Motor neuron (in vitro differentiated cells): Measurements from ENCODE around the gene GTPBP3. TPM values are rescaled to one million over a fixed set of nuclear protein-coding genes. Genes with fewer than 3 reads are reported as not detected.

Experiments
- ATAC-seq, 8 experiments: fragments of 200-7000 bp; cut with Tn5 transposase; replicated peaks in 6 of 8; 2 replicates each; pipeline ENCODE4 v1.8.0; 2021; ENCODE audit warnings: mild to moderate bottlenecking in 8 of 8, moderate library complexity in 8 of 8
- H3K27ac ChIP-seq, 2 donors: fragments of 250-450 bp; sonication (Bioruptor Pico); 2 replicates each; pipeline ENCODE4 v1.9.0; 2021; ENCODE audit warnings: antibody characterized with exemption in 2 of 2, mild to moderate bottlenecking in 2 of 2, moderate library complexity in 1 of 2
- H3K4me1 ChIP-seq, 2 donors: fragments of 250-450 bp; sonication (Bioruptor Pico); replicated peaks in 1 of 2; 2 replicates each; pipeline ENCODE4 v1.6.1; 2021; ENCODE audit warnings: antibody characterized with exemption in 2 of 2, mild to moderate bottlenecking in 2 of 2, moderate library complexity in 1 of 2
- H3K4me3 ChIP-seq, 5 donors: fragments of 250-450 bp; sonication (Bioruptor Pico); 2 replicates each; pipeline ENCODE4 v1.9.0; 2021; ENCODE audit warnings: antibody characterized with exemption in 5 of 5, mild to moderate bottlenecking in 5 of 5, moderate library complexity in 4 of 5
- WGBS, 10 experiments: fragments of 450-650 bp; shearing (Covaris generic); methylation state at CpG; one replicate each; pipeline ENCODE4 v1.0.0; 2022; 5-methylcytosine and 5-hydroxymethylcytosine counted together
- in situ Hi-C, 9 experiments: fragments of 400-800 bp; cut with MboI; loops; one replicate each; pipeline ENCODE4 v1.15.0; 2021; ENCODE audit warnings: low sequenced_read_pairs in 9 of 9, low pct_unique_long_range_greater_than_20kb in 2 of 9; ENCODE audit not compliant: unreplicated experiment in 9 of 9
- total RNA-seq, 8 experiments: library from RNA; unstranded; fragments of 300-600 nt; gene quantifications; 2 replicates each; pipeline versions ENCODE4 v1.2.3 to v1.2.4, GENCODE V29; 2022

GTPBP3 gene
- total RNA-seq, 8 experiments from 2014 or later, result 9.0 to 31.3 (median 17.0) TPM

GRCh38 chr19:17303167-17303939 is 34.0 kb upstream of the GTPBP3 start, which contains the start of gene ABHD8:
Gene ABHD8, minus strand, starts transcription at chr19:17303425. Its CDS starts 1,809 bp downstream, at chr19:17301616.
- peak within 1 kb of the TSS; percentile 25 to 69 for H3K27ac ChIP-seq
- peak; percentile 75 to 82 (median 81) for ATAC-seq
- H3K4me3 ChIP-seq, result peak within 1 kb of the TSS; percentile 61 to 86 (median 66)
- peaks cover 3% of the 10 kb centered on the region in 2 donors for H3K4me1 ChIP-seq
- WGBS, 10 experiments, result 20% methylated on average over 1 of the region's 52 CpGs; no CpG with 5 or more reads in 9 of the 10 experiments
- in situ Hi-C loops, result no loop called here

- in situ Hi-C loops, result no loop called here
- peak overlapping the region in 1 of 5 donors; percentile 86 for H3K4me3 ChIP-seq
Observed at GRCh38 chr19:17303940-17304267, 33.4 kb upstream of the GTPBP3 start.

DNA sequence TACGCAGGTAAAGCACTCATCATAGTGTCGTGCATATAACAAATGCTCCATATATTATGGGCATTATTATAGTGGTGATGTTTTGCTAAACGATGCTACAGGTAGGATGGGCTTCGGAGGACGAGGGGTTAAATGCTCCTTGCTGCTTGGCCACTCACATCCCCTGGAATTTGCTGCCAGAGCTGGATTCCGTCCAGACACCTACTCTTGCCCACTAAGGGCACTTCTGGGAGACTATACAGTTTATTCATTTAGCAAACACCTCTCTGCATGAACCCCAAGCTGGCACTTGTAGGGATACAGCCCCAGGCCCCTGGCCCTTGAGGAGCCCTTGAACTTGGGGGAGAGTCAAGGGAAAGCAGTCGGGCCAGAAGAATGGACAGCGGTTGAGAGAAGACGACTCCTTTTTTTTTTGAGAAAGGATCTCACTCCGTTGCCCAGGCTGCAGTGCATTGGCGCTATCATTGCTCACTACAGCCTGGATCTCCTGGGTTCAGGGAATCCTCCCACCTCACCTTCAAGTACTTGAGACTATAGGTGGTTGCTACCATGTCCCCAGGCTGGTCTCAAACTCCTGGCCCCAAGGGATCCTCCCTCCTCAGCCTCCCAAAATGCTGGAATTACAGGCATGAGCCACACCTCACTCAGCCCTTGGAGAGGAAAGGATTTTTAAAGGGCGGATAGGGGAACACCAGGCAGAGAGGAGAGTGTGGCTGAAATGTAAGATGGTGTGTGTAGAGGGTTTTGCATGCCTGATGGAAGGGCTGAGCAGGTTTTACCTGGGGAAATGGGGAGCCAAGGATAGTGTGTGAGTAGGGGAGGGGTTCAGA is 32.8 kb upstream of the GTPBP3 start:
- in situ Hi-C loops, result no loop called here
- peaks cover 3% of the 10 kb centered on the region in 2 donors for H3K4me1 ChIP-seq
- 0 to 100% (median 77%) methylated on average over 1 to 7 of the region's 12 CpGs; no CpG with 5 or more reads in 1 of the 10 experiments for WGBS, 10 experiments
- no peak overlapping the region for H3K27ac ChIP-seq
- H3K4me3 ChIP-seq, result no peak overlapping the region
- no peak for ATAC-seq

More at GRCh38 chr19:17303940-17304267, 33.4 kb upstream of the GTPBP3 start:
- Histone ChIP-seq H3K4me1 (peaks cover 3% of the 10 kb centered on the region in 2 donors), H3K27ac (no peak overlapping the region)
- 23 to 100% (median 75%) methylated on average over 1 to 8 of the region's 12 CpGs; no CpG with 5 or more reads in 3 of the 10 experiments for WGBS, 10 experiments
- ATAC-seq, result no peak

DNA sequence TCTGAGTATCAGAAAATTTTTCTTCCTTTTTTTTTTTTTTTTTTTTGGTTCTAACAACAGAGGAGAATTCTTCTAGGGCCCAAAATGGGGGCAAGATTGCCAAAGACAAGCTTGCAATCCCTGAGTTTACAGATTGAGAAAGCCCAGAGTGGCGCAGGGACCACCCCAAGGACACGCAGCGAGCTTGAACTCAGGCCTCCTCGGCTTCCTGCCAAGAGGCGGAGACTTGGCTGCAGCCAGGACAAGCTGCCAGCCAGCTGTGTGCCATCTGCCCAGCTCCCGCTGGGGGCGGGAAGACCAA is 32.2 kb upstream of the GTPBP3 start:
- 0 to 70% (median 12%) methylated on average over 1 to 6 of the region's 7 CpGs; no CpG with 5 or more reads in 6 of the 10 experiments for WGBS, 10 experiments
- in situ Hi-C loops, result no loop called here
- Histone ChIP-seq H3K4me3 (peak overlapping the region in 2 of 5 donors; percentile 2), H3K27ac (peak overlapping the region in 1 of 2 donors; percentile 42), H3K4me1 (peaks cover 4 to 5% of the 10 kb centered on the region in 2 donors)
- ATAC-seq, result no peak

DNA sequence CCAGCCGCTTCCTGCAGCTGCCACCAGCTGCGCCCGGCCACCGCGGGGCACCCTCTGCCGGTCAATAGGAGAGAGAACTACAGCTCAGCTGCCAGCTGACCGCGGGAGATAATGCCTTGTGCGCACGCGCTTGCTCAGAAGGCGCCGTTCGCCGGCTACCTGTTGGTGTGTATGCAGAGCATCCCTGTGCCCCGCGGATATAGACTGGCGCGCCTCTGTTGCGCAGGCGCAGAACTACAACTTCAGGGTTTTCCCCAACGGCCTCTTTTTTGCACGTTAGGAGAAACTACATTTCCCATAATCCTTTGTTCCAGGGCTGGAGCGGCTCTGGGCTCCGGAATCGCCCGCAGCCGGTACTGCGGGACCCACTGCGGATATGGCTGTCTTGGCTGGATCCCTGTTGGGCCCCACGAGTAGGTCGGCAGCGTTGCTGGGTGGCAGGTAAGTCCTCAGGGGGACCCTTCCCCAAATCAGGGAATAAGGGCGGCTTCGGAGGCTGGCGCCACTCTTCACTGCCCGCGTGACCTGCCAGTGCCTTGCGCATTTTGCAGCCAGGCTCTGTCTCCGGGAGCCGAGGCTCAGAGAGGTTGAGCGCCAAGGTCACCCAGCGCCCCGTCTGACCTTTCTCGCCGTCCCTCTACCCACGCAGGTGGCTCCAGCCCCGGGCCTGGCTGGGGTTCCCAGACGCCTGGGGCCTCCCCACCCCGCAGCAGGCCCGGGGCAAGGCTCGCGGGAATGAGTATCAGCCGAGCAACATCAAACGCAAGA is 31.7 kb upstream of the GTPBP3 start, which contains the start of gene MRPL34:
Gene MRPL34 (plus strand): TSS at position 356 of the 768 bp plus-strand sequence. CDS start 21 bp downstream, at position 377.
- peak; percentile 35 to 74 (median 72) for ATAC-seq
- WGBS, 10 experiments, result 0% methylated on average over 2 to 11 of the region's 55 CpGs; no CpG with 5 or more reads in 6 of the 10 experiments
- peak within 1 kb of the TSS; percentile 73 to 77 for H3K27ac ChIP-seq
- H3K4me1 ChIP-seq, result peaks cover 8 to 10% of the 10 kb centered on the region in 2 donors
- H3K4me3 ChIP-seq, result peak within 1 kb of the TSS; percentile 55 to 82 (median 74)
- in situ Hi-C loops, result no loop called here

GRCh38 chr19:17306285-17306714 is 31.1 kb upstream of the GTPBP3 start:
- peak overlapping the region; percentile 55 to 82 (median 74) for H3K4me3 ChIP-seq
- in situ Hi-C loops, result no loop called here
- no peak for ATAC-seq
- peak overlapping the region; percentile 73 to 77 for H3K27ac ChIP-seq
- WGBS, 10 experiments, result 4 to 33% (median 18%) methylated on average over 1 to 9 of the region's 28 CpGs; no CpG with 5 or more reads in 3 of the 10 experiments
- H3K4me1 ChIP-seq, result peaks cover 8 to 11% of the 10 kb centered on the region in 2 donors

GRCh38 chr19:17307876-17308377 is 29.4 kb upstream of the GTPBP3 start:
- 67 to 95% (median 86%) methylated on average over 1 to 8 of the region's 8 CpGs; no CpG with 5 or more reads in 2 of the 10 experiments for WGBS, 10 experiments
- ATAC-seq, result no peak
- no peak overlapping the region for H3K4me3 ChIP-seq
- in situ Hi-C loops, result no loop called here
- H3K27ac ChIP-seq, result no peak overlapping the region
- peaks cover 8 to 11% of the 10 kb centered on the region in 2 donors for H3K4me1 ChIP-seq

DNA sequence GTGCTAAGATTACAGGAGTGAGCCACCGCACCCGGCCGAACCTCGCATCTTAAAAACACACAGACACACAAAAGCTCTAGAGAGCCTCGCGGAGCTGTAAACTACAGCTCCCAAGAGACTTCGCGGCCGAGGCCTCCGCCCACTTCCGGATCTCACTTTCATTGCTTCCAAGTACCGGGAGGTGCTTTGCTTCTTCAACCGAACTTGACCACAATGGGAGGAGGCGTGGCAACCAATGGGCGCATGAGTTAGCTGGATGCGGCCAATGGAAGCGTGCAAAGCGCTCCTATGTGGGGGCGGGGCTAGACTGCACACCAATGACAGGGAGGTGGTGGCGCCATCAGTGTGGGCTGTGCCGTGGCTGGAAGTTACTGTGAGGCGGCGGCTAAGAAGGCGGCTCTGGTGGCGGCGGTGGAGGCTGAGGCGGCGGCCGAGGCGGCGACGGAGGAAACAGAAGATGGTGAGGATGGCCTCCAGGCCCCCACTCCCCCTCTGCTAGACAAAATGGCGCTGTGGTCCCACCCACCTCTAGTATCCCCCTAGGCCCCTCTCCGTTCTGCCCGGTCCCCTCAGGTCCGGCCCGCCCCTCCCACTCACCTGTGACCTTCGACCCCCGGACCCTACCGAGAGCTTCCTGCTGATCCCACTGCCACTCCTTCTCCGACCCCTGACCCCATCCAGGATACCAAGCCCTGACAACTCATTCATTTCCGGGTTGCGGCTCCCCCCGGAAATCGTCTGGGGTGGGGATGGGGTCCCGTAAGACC is 28.0 kb upstream of the GTPBP3 start, which contains the start of gene DDA1:
Gene DDA1 (plus strand): TSS at position 366 of the 767 bp plus-strand sequence. CDS start 92 bp downstream, at position 458.
- Histone ChIP-seq H3K4me3 (peak within 1 kb of the TSS; percentile 65 to 92 (median 85)), H3K27ac (peak within 1 kb of the TSS; percentile 64 to 82), H3K4me1 (peaks cover 5 to 8% of the 10 kb centered on the region in 2 donors)
- 0 to 10% (median 0%) methylated on average over 5 to 10 of the region's 46 CpGs; no CpG with 5 or more reads in 6 of the 10 experiments for WGBS, 10 experiments
- in situ Hi-C loops, result no loop called here
- ATAC-seq, result peak; percentile 73 to 85 (median 81)

DNA sequence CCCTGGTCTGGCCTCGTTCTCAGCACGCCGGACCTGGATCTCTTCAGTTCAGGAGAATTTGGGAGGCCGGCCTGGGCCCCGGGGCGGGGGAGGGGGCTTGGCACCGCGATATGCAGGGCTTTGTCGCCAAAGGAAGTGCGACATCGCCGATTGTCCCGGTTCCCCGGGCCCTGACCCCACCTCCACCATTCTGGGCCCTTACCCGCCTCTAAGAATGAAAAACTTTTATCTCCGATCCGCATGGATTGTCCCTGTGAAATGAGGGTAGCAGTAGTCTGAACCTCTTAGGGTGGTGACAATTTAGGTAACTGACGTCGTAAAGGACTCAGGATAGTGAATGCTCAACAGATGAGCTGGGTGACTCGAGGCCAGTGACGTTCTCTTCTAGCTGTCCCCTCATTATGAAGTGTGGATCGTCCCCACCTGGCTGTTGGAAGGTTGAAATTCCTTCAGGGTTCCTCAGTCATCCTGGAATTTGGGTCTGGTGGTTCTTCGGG is 27.3 kb upstream of the GTPBP3 start:
- in situ Hi-C loops, result no loop called here
- H3K4me1 ChIP-seq, result peaks cover 5 to 8% of the 10 kb centered on the region in 2 donors
- peak overlapping the region; percentile 64 to 82 for H3K27ac ChIP-seq
- ATAC-seq, result peak in 1 of 8 experiments; percentile 1
- peak overlapping the region; percentile 65 to 92 (median 85) for H3K4me3 ChIP-seq
- 0 to 19% (median 0%) methylated on average over 2 to 6 of the region's 23 CpGs; no CpG with 5 or more reads in 3 of the 10 experiments for WGBS, 10 experiments

DNA sequence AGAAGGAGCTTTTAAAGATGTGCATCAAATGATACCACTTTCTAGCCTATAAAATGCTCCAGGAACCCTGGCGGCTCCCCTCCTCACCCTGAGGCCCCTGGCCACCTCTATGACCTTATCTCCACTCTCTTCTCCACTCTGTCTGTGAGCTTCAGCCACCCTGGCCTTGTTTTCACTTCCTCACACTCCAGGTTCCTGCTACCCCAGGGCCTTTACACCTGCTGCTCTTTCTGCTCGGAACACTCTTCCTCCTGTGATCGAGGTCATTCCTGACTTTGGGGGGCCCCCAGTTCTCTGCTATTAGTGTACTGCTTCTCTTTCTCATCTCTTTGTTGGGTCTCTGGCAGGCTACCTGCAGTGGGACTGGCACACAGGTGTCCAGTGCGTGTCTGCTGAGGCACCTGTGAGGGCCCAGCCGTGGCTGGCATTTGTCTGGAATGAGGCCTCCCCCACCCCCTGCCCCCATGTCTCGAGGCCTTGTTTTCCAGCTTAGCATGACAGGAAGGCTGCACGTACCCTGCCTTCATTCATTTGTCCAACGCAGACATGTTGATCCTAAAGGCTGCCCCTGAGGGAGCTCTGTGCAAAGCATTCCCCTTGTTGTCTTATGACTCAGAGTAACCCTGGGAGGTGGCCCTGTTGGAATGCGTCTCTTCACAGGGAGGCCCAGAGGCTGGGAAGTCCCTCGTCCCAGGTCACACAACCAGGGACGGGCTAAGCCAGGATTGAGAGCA is 25.7 kb upstream of the GTPBP3 start:
- WGBS, 10 experiments, result 50 to 100% (median 89%) methylated on average over 1 to 8 of the region's 11 CpGs; no CpG with 5 or more reads in 4 of the 10 experiments
- H3K27ac ChIP-seq, result no peak overlapping the region
- in situ Hi-C loops, result no loop called here

More for the DNA sequence above, 25.7 kb upstream of the GTPBP3 start:
- Histone ChIP-seq H3K4me3 (no peak overlapping the region), H3K4me1 (peaks cover 5 to 8% of the 10 kb centered on the region in 2 donors)
- ATAC-seq, result peak in 2 of 8 experiments; percentile 39 to 40
